ENCODE results near the gene BHLHE40. TPM values are rescaled to one million over a fixed set of nuclear protein-coding genes. Genes with fewer than 3 reads are reported as not detected.

The BHLHE40 gene
- total RNA-seq, 1 donor from 2014 or later, result 11.0 TPM

DNA sequence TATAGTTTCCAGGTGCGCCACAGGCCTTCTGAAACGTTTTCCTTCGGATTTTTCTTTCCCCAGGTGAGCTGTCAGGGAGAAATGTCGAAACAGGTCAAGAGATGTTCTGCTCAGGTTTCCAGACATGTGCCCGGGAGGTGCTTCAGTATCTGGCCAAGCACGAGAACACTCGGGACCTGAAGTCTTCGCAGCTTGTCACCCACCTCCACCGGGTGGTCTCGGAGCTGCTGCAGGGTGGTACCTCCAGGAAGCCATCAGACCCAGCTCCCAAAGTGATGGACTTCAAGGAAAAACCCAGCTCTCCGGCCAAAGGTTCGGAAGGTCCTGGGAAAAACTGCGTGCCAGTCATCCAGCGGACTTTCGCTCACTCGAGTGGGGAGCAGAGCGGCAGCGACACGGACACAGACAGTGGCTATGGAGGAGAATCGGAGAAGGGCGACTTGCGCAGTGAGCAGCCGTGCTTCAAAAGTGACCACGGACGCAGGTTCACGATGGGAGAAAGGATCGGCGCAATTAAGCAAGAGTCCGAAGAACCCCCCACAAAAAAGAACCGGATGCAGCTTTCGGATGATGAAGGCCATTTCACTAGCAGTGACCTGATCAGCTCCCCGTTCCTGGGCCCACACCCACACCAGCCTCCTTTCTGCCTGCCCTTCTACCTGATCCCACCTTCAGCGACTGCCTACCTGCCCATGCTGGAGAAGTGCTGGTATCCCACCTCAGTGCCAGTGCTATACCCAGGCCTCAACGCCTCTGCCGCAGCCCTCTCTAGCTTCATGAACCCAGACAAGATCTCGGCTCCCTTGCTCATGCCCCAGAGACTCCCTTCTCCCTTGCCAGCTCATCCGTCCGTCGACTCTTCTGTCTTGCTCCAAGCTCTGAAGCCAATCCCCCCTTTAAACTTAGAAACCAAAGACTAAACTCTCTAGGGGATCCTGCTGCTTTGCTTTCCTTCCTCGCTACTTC is 3.8 kb downstream of the BHLHE40 start:
- Histone ChIP-seq H3K27ac (ENCODE audit: low read depth, low read length) (peak overlapping the region; percentile 98), H3K4me1 (ENCODE audit: control insufficient read depth in 3 of 3, insufficient read depth in 3 of 3, low read length in 3 of 3) (peaks cover 47 to 63% (median 61%) of the 10 kb centered on the region in 3 donors), H3K9me3 (ENCODE audit: control insufficient read depth in 3 of 3, low read length in 3 of 3) (no peaks in the 10 kb centered on the region), H3K27me3 (ENCODE audit: control insufficient read depth in 3 of 3, insufficient read depth in 3 of 3, low read length in 3 of 3) (no peaks in the 10 kb centered on the region), H3K9ac (ENCODE audit: low read depth in 1 of 3, low read length in 3 of 3) (peak overlapping the region; percentile 95 to 100 (median 98)), H3K36me3 (ENCODE audit: control insufficient read depth in 3 of 3, insufficient read depth in 3 of 3, low read length in 3 of 3) (peaks cover 28 to 44% (median 34%) of the 10 kb centered on the region in 3 donors), H3K4me3 (ENCODE audit: low read length in 3 of 3) (peak overlapping the region; percentile 90 to 100 (median 99))

DNA sequence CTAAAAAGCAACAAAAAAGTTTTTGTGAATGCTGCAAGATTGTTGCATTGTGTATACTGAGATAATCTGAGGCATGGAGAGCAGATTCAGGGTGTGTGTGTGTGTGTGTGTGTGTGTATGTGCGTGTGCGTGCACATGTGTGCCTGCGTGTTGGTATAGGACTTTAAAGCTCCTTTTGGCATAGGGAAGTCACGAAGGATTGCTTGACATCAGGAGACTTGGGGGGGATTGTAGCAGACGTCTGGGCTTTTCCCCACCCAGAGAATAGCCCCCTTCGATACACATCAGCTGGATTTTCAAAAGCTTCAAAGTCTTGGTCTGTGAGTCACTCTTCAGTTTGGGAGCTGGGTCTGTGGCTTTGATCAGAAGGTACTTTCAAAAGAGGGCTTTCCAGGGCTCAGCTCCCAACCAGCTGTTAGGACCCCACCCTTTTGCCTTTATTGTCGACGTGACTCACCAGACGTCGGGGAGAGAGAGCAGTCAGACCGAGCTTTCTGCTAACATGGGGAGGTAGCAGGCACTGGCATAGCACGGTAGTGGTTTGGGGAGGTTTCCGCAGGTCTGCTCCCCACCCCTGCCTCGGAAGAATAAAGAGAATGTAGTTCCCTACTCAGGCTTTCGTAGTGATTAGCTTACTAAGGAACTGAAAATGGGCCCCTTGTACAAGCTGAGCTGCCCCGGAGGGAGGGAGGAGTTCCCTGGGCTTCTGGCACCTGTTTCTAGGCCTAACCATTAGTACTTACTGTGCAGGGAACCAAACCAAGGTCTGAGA is 4.7 kb downstream of the BHLHE40 start:
- Histone ChIP-seq H3K9ac (ENCODE audit: low read depth in 1 of 3, low read length in 3 of 3) (peak overlapping the region; percentile 95 to 100 (median 98)), H3K4me1 (ENCODE audit: control insufficient read depth in 3 of 3, insufficient read depth in 3 of 3, low read length in 3 of 3) (peaks cover 52 to 70% (median 68%) of the 10 kb centered on the region in 3 donors), H3K27ac (ENCODE audit: low read depth, low read length) (peak overlapping the region; percentile 98), H3K4me3 (ENCODE audit: low read length in 3 of 3) (peak overlapping the region; percentile 90 to 100 (median 99)), H3K9me3 (ENCODE audit: control insufficient read depth in 3 of 3, low read length in 3 of 3) (no peaks in the 10 kb centered on the region), H3K36me3 (ENCODE audit: control insufficient read depth in 3 of 3, insufficient read depth in 3 of 3, low read length in 3 of 3) (peaks cover 28 to 44% (median 34%) of the 10 kb centered on the region in 3 donors), H3K27me3 (ENCODE audit: control insufficient read depth in 3 of 3, insufficient read depth in 3 of 3, low read length in 3 of 3) (no peaks in the 10 kb centered on the region)

DNA sequence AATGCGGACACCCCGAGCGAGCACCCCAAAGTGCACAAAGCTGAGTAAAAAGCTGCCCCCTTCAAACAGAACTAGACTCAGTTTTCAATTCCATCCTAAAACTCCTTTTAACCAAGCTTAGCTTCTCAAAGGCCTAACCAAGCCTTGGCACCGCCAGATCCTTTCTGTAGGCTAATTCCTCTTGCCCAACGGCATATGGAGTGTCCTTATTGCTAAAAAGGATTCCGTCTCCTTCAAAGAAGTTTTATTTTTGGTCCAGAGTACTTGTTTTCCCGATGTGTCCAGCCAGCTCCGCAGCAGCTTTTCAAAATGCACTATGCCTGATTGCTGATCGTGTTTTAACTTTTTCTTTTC is 5.3 kb downstream of the BHLHE40 start:
- H3K4me1 ChIP-seq (ENCODE audit: control insufficient read depth in 3 of 3, insufficient read depth in 3 of 3, low read length in 3 of 3), result peaks cover 57 to 74% (median 73%) of the 10 kb centered on the region in 3 donors
- H3K27me3 ChIP-seq (ENCODE audit: control insufficient read depth in 3 of 3, insufficient read depth in 3 of 3, low read length in 3 of 3), result no peaks in the 10 kb centered on the region
- peak overlapping the region; percentile 98 for H3K27ac ChIP-seq (ENCODE audit: low read depth, low read length)
- H3K4me3 ChIP-seq (ENCODE audit: low read length in 3 of 3), result peak overlapping the region; percentile 90 to 100 (median 99)
- peak overlapping the region; percentile 95 to 100 (median 98) for H3K9ac ChIP-seq (ENCODE audit: low read depth in 1 of 3, low read length in 3 of 3)
- H3K9me3 ChIP-seq (ENCODE audit: control insufficient read depth in 3 of 3, low read length in 3 of 3), result no peaks in the 10 kb centered on the region
- H3K36me3 ChIP-seq (ENCODE audit: control insufficient read depth in 3 of 3, insufficient read depth in 3 of 3, low read length in 3 of 3), result peaks cover 28 to 43% (median 33%) of the 10 kb centered on the region in 3 donors

DNA sequence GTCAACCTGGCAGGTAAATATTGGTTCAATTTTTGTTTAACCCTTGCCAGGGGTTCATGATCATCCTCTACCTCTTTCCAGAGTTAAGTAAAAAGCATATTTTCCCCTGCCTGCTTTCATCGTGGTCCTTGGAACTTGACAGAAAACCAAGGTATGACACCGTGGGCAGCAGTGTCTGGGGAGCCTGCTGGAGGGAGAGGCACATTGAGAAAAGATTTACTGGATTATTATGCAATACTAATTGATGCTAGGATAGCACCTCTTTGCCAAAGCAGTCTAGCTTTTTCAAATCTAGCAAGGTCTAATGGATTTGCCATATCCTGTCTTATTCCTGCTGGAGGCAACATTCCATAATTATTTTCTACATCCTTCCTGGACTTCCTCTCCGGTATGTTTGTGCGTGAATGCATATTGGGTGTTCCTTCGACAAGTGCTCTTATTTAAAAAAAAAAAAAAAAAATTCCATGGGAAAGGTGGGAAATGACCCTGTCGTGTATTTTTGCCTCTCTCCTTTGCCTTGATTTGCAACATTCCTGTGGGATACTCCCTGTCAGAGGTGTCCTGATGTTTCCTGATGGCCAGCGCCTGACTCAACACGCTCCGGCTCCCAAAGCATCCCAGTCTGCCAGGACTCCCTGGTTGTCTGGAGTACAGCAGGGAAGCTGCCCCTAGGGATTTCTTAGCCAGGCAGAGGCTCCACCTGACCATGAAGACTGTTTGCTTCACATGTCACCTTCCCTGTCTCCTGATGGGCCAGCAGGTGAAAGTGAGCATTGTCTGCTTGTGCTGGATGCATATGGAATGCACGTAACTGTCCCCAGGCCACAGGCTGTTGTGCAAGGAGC is 6.3 kb downstream of the BHLHE40 start:
- H3K9me3 ChIP-seq (ENCODE audit: control insufficient read depth in 3 of 3, low read length in 3 of 3), result no peaks in the 10 kb centered on the region
- peak overlapping the region; percentile 91 to 98 (median 95) for H3K9ac ChIP-seq (ENCODE audit: low read depth in 1 of 3, low read length in 3 of 3)
- no peaks in the 10 kb centered on the region for H3K27me3 ChIP-seq (ENCODE audit: control insufficient read depth in 3 of 3, insufficient read depth in 3 of 3, low read length in 3 of 3)
- H3K4me3 ChIP-seq (ENCODE audit: low read length in 3 of 3), result peak overlapping the region; percentile 44 to 72 (median 68)
- H3K27ac ChIP-seq (ENCODE audit: low read depth, low read length), result peak overlapping the region; percentile 98
- peaks cover 60 to 75% (median 69%) of the 10 kb centered on the region in 3 donors for H3K4me1 ChIP-seq (ENCODE audit: control insufficient read depth in 3 of 3, insufficient read depth in 3 of 3, low read length in 3 of 3)
- H3K36me3 ChIP-seq (ENCODE audit: control insufficient read depth in 3 of 3, insufficient read depth in 3 of 3, low read length in 3 of 3), result peaks cover 28 to 34% (median 28%) of the 10 kb centered on the region in 3 donors

GRCh38 chr3:4986175-4986781 is 7.0 kb downstream of the BHLHE40 start:
- H3K9ac ChIP-seq (ENCODE audit: low read depth in 1 of 3, low read length in 3 of 3), result peak overlapping the region; percentile 91 to 98 (median 95)

DNA sequence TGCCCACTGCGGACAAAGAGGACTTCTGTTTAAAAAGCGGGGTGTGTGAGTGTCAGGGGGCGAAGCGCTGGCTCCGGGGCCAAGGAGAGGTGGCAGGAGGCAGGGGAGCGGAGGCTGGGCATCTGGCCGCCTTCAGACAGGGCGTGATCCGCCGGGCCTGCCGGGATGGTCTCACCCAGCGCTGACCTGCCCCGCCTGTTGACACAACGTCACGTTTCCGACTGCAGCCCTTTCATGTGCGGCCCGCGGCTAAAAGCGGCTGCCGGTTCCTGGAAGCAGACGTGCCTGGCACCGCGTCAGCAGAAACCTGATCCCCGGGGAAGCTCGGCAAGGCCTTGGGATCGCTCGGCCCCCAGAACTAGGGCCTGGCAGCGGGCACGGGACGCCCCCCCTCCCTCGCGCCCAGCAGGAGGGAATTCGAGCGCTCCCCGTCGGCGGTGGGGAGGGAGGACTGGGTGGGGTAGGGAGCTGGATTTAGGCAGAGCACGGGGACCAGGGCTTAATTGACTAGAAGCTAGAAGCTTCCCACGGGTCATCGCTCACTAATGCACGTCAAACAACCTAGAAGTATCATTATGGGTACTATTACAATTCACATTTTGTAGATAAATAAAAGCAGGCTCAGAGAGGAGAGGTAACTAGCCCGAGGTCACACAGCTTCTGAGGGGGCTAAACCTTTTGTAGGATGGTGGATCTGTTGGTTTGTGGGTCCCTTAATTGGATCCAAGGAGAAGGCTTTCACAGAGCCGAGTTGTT is 7.7 kb downstream of the BHLHE40 start:
- no peaks in the 10 kb centered on the region for H3K9me3 ChIP-seq (ENCODE audit: control insufficient read depth in 3 of 3, low read length in 3 of 3)
- peak overlapping the region; percentile 98 for H3K27ac ChIP-seq (ENCODE audit: low read depth, low read length)
- peak overlapping the region; percentile 91 to 98 (median 95) for H3K9ac ChIP-seq (ENCODE audit: low read depth in 1 of 3, low read length in 3 of 3)
- H3K27me3 ChIP-seq (ENCODE audit: control insufficient read depth in 3 of 3, insufficient read depth in 3 of 3, low read length in 3 of 3), result no peaks in the 10 kb centered on the region
- peaks cover 18 to 23% (median 21%) of the 10 kb centered on the region in 3 donors for H3K36me3 ChIP-seq (ENCODE audit: control insufficient read depth in 3 of 3, insufficient read depth in 3 of 3, low read length in 3 of 3)
- H3K4me1 ChIP-seq (ENCODE audit: control insufficient read depth in 3 of 3, insufficient read depth in 3 of 3, low read length in 3 of 3), result peaks cover 60 to 69% (median 68%) of the 10 kb centered on the region in 3 donors
- peak overlapping the region; percentile 44 to 72 (median 68) for H3K4me3 ChIP-seq (ENCODE audit: low read length in 3 of 3)

More at GRCh38 chr3:4986175-4986781, 7.0 kb downstream of the BHLHE40 start:
- Histone ChIP-seq H3K27ac (ENCODE audit: low read depth, low read length) (peak overlapping the region; percentile 98), H3K9me3 (ENCODE audit: control insufficient read depth in 3 of 3, low read length in 3 of 3) (no peaks in the 10 kb centered on the region), H3K4me1 (ENCODE audit: control insufficient read depth in 3 of 3, insufficient read depth in 3 of 3, low read length in 3 of 3) (peaks cover 60 to 72% (median 69%) of the 10 kb centered on the region in 3 donors), H3K27me3 (ENCODE audit: control insufficient read depth in 3 of 3, insufficient read depth in 3 of 3, low read length in 3 of 3) (no peaks in the 10 kb centered on the region), H3K4me3 (ENCODE audit: low read length in 3 of 3) (peak overlapping the region; percentile 44 to 72 (median 68)), H3K36me3 (ENCODE audit: control insufficient read depth in 3 of 3, insufficient read depth in 3 of 3, low read length in 3 of 3) (peaks cover 25 to 30% (median 26%) of the 10 kb centered on the region in 3 donors)

GRCh38 chr3:4987538-4988296 is 8.5 kb downstream of the BHLHE40 start:
- H3K4me3 ChIP-seq (ENCODE audit: low read length in 3 of 3), result peak overlapping the region in 2 of 3 donors; percentile 57 to 66
- H3K27ac ChIP-seq (ENCODE audit: low read depth, low read length), result peak overlapping the region; percentile 98
- peaks cover 14 to 19% (median 15%) of the 10 kb centered on the region in 3 donors for H3K36me3 ChIP-seq (ENCODE audit: control insufficient read depth in 3 of 3, insufficient read depth in 3 of 3, low read length in 3 of 3)
- peak overlapping the region; percentile 73 to 98 (median 95) for H3K9ac ChIP-seq (ENCODE audit: low read depth in 1 of 3, low read length in 3 of 3)
- H3K9me3 ChIP-seq (ENCODE audit: control insufficient read depth in 3 of 3, low read length in 3 of 3), result no peaks in the 10 kb centered on the region
- H3K4me1 ChIP-seq (ENCODE audit: control insufficient read depth in 3 of 3, insufficient read depth in 3 of 3, low read length in 3 of 3), result peaks cover 59 to 61% (median 61%) of the 10 kb centered on the region in 3 donors
- no peaks in the 10 kb centered on the region for H3K27me3 ChIP-seq (ENCODE audit: control insufficient read depth in 3 of 3, insufficient read depth in 3 of 3, low read length in 3 of 3)
